ENCODE results near the gene LATS2.
A peak's percentile ranks its signal among the peaks of the same experiment; 100 is the strongest.

The LATS2 gene

GRCh38 chr13:21081926-21082325, 20.5 kb upstream of the LATS2 start:
- Histone ChIP-seq H3K27me3 (ENCODE audit: low read depth, low read length) (no peaks in the 10 kb centered on the region), H3K4me3 (ENCODE audit: low read depth in 1 of 2, low read length in 2 of 2) (no peak overlapping the region), H3K27ac (ENCODE audit: low read length) (no peak overlapping the region), H3K4me1 (ENCODE audit: control insufficient read depth in 1 of 2, insufficient read depth in 2 of 2, low read length in 2 of 2) (no peaks in the 10 kb centered on the region), H3K9me3 (ENCODE audit: control insufficient read depth in 1 of 2, low read length in 2 of 2) (no peaks in the 10 kb centered on the region), H3K36me3 (ENCODE audit: control insufficient read depth in 1 of 2, insufficient read depth in 2 of 2, low read length in 2 of 2) (no peaks in the 10 kb centered on the region)

- no peaks in the 10 kb centered on the region for H3K9me3 ChIP-seq (ENCODE audit: control insufficient read depth in 1 of 2, low read length in 2 of 2)
- H3K4me1 ChIP-seq (ENCODE audit: control insufficient read depth in 1 of 2, insufficient read depth in 2 of 2, low read length in 2 of 2) = no peaks in the 10 kb centered on the region
- H3K27ac ChIP-seq (ENCODE audit: low read length) = no peak overlapping the region
- H3K4me3 ChIP-seq (ENCODE audit: low read depth in 1 of 2, low read length in 2 of 2) = no peak overlapping the region
- H3K27me3 ChIP-seq (ENCODE audit: low read depth, low read length) = no peaks in the 10 kb centered on the region
- H3K36me3 ChIP-seq (ENCODE audit: control insufficient read depth in 1 of 2, insufficient read depth in 2 of 2, low read length in 2 of 2) = no peaks in the 10 kb centered on the region
These were observed 19.2 kb upstream of the LATS2 start for GRCh38 chr13:21080593-21080891.

GRCh38 chr13:21079761-21080592, 18.6 kb upstream of the LATS2 start:
- Histone ChIP-seq H3K27ac (ENCODE audit: low read length) (no peak overlapping the region), H3K4me3 (ENCODE audit: low read depth in 1 of 2, low read length in 2 of 2) (no peak overlapping the region), H3K9me3 (ENCODE audit: control insufficient read depth in 1 of 2, low read length in 2 of 2) (no peaks in the 10 kb centered on the region), H3K36me3 (ENCODE audit: control insufficient read depth in 1 of 2, insufficient read depth in 2 of 2, low read length in 2 of 2) (no peaks in the 10 kb centered on the region), H3K27me3 (ENCODE audit: low read depth, low read length) (no peaks in the 10 kb centered on the region), H3K4me1 (ENCODE audit: control insufficient read depth in 1 of 2, insufficient read depth in 2 of 2, low read length in 2 of 2) (no peaks in the 10 kb centered on the region)

GRCh38 chr13:21079221-21079620, 17.8 kb upstream of the LATS2 start:
- H3K4me1 ChIP-seq (ENCODE audit: control insufficient read depth in 1 of 2, insufficient read depth in 2 of 2, low read length in 2 of 2) = no peaks in the 10 kb centered on the region
- H3K4me3 ChIP-seq (ENCODE audit: low read depth in 1 of 2, low read length in 2 of 2) = no peak overlapping the region
- no peak overlapping the region for H3K27ac ChIP-seq (ENCODE audit: low read length)
- no peaks in the 10 kb centered on the region for H3K36me3 ChIP-seq (ENCODE audit: control insufficient read depth in 1 of 2, insufficient read depth in 2 of 2, low read length in 2 of 2)
- H3K27me3 ChIP-seq (ENCODE audit: low read depth, low read length) = no peaks in the 10 kb centered on the region
- no peaks in the 10 kb centered on the region for H3K9me3 ChIP-seq (ENCODE audit: control insufficient read depth in 1 of 2, low read length in 2 of 2)

GRCh38 chr13:21078501-21078900, 17.1 kb upstream of the LATS2 start:
- Histone ChIP-seq H3K9me3 (ENCODE audit: control insufficient read depth in 1 of 2, low read length in 2 of 2) (no peaks in the 10 kb centered on the region), H3K27ac (ENCODE audit: low read length) (no peak overlapping the region), H3K4me1 (ENCODE audit: control insufficient read depth in 1 of 2, insufficient read depth in 2 of 2, low read length in 2 of 2) (no peaks in the 10 kb centered on the region)

GRCh38 chr13:21077788-21078353, 16.5 kb upstream of the LATS2 start:
- no peak overlapping the region for H3K4me3 ChIP-seq (ENCODE audit: low read depth in 1 of 2, low read length in 2 of 2)
- no peaks in the 10 kb centered on the region for H3K4me1 ChIP-seq (ENCODE audit: control insufficient read depth in 1 of 2, insufficient read depth in 2 of 2, low read length in 2 of 2)
- no peaks in the 10 kb centered on the region for H3K36me3 ChIP-seq (ENCODE audit: control insufficient read depth in 1 of 2, insufficient read depth in 2 of 2, low read length in 2 of 2)
- no peaks in the 10 kb centered on the region for H3K9me3 ChIP-seq (ENCODE audit: control insufficient read depth in 1 of 2, low read length in 2 of 2)
- no peaks in the 10 kb centered on the region for H3K27me3 ChIP-seq (ENCODE audit: low read depth, low read length)
- H3K27ac ChIP-seq (ENCODE audit: low read length) = no peak overlapping the region

More at GRCh38 chr13:21078501-21078900, 17.1 kb upstream of the LATS2 start:
- Histone ChIP-seq H3K4me3 (ENCODE audit: low read depth in 1 of 2, low read length in 2 of 2) (no peak overlapping the region), H3K27me3 (ENCODE audit: low read depth, low read length) (no peaks in the 10 kb centered on the region), H3K36me3 (ENCODE audit: control insufficient read depth in 1 of 2, insufficient read depth in 2 of 2, low read length in 2 of 2) (no peaks in the 10 kb centered on the region)

- Histone ChIP-seq H3K4me3 (ENCODE audit: low read depth in 1 of 2, low read length in 2 of 2) (no peak overlapping the region), H3K36me3 (ENCODE audit: control insufficient read depth in 1 of 2, insufficient read depth in 2 of 2, low read length in 2 of 2) (no peaks in the 10 kb centered on the region), H3K27me3 (ENCODE audit: low read depth, low read length) (no peaks in the 10 kb centered on the region), H3K4me1 (ENCODE audit: control insufficient read depth in 1 of 2, insufficient read depth in 2 of 2, low read length in 2 of 2) (no peaks in the 10 kb centered on the region), H3K27ac (ENCODE audit: low read length) (no peak overlapping the region), H3K9me3 (ENCODE audit: control insufficient read depth in 1 of 2, low read length in 2 of 2) (no peaks in the 10 kb centered on the region)
These were observed 15.8 kb upstream of the LATS2 start for GRCh38 chr13:21077076-21077787.

GRCh38 chr13:21076253-21076652, 14.9 kb upstream of the LATS2 start:
- Histone ChIP-seq H3K9me3 (ENCODE audit: control insufficient read depth in 1 of 2, low read length in 2 of 2) (no peaks in the 10 kb centered on the region), H3K27me3 (ENCODE audit: low read depth, low read length) (no peaks in the 10 kb centered on the region), H3K4me1 (ENCODE audit: control insufficient read depth in 1 of 2, insufficient read depth in 2 of 2, low read length in 2 of 2) (no peaks in the 10 kb centered on the region), H3K36me3 (ENCODE audit: control insufficient read depth in 1 of 2, insufficient read depth in 2 of 2, low read length in 2 of 2) (no peaks in the 10 kb centered on the region), H3K4me3 (ENCODE audit: low read depth in 1 of 2, low read length in 2 of 2) (no peak overlapping the region), H3K27ac (ENCODE audit: low read length) (no peak overlapping the region)

GRCh38 chr13:21075379-21076249, 14.2 kb upstream of the LATS2 start:
- no peaks in the 10 kb centered on the region for H3K4me1 ChIP-seq (ENCODE audit: control insufficient read depth in 1 of 2, insufficient read depth in 2 of 2, low read length in 2 of 2)
- H3K4me3 ChIP-seq (ENCODE audit: low read depth in 1 of 2, low read length in 2 of 2) = peak overlapping the region; percentile 56 to 70
- H3K27me3 ChIP-seq (ENCODE audit: low read depth, low read length) = no peaks in the 10 kb centered on the region
- H3K27ac ChIP-seq (ENCODE audit: low read length) = peak overlapping the region; percentile 61
- H3K36me3 ChIP-seq (ENCODE audit: control insufficient read depth in 1 of 2, insufficient read depth in 2 of 2, low read length in 2 of 2) = no peaks in the 10 kb centered on the region
- H3K9me3 ChIP-seq (ENCODE audit: control insufficient read depth in 1 of 2, low read length in 2 of 2) = no peaks in the 10 kb centered on the region

GRCh38 chr13:21075011-21075378, 13.6 kb upstream of the LATS2 start:
- no peaks in the 10 kb centered on the region for H3K9me3 ChIP-seq (ENCODE audit: control insufficient read depth in 1 of 2, low read length in 2 of 2)
- peak overlapping the region; percentile 56 to 70 for H3K4me3 ChIP-seq (ENCODE audit: low read depth in 1 of 2, low read length in 2 of 2)
- no peaks in the 10 kb centered on the region for H3K4me1 ChIP-seq (ENCODE audit: control insufficient read depth in 1 of 2, insufficient read depth in 2 of 2, low read length in 2 of 2)
- H3K27me3 ChIP-seq (ENCODE audit: low read depth, low read length) = no peaks in the 10 kb centered on the region
- no peaks in the 10 kb centered on the region for H3K36me3 ChIP-seq (ENCODE audit: control insufficient read depth in 1 of 2, insufficient read depth in 2 of 2, low read length in 2 of 2)
- H3K27ac ChIP-seq (ENCODE audit: low read length) = peak overlapping the region; percentile 61

GRCh38 chr13:21074546-21074945, 13.2 kb upstream of the LATS2 start:
- H3K27me3 ChIP-seq (ENCODE audit: low read depth, low read length) = no peaks in the 10 kb centered on the region
- no peaks in the 10 kb centered on the region for H3K36me3 ChIP-seq (ENCODE audit: control insufficient read depth in 1 of 2, insufficient read depth in 2 of 2, low read length in 2 of 2)
- no peaks in the 10 kb centered on the region for H3K9me3 ChIP-seq (ENCODE audit: control insufficient read depth in 1 of 2, low read length in 2 of 2)
- H3K4me3 ChIP-seq (ENCODE audit: low read depth in 1 of 2, low read length in 2 of 2) = peak overlapping the region; percentile 56 to 70
- H3K27ac ChIP-seq (ENCODE audit: low read length) = peak overlapping the region; percentile 61
- no peaks in the 10 kb centered on the region for H3K4me1 ChIP-seq (ENCODE audit: control insufficient read depth in 1 of 2, insufficient read depth in 2 of 2, low read length in 2 of 2)

Measured in muscle layer of duodenum (tissue), 2 donors.